ENCODE results near the gene TAF15.

The TAF15 gene

GRCh38 chr17:35817196-35817595 lies 7.9 kb downstream of the TAF15 start:
- DNase-seq (ENCODE audit: low read depth): no peak
- no peak for TF ChIP-seq CTCF (conservative IDR thresholded peaks at IDR 0.05; ENCODE audit: low read length)
- no peak overlapping the region for H3K4me3 ChIP-seq (ENCODE audit: low read length)

GRCh38 chr17:35819455-35819854 lies 10.2 kb downstream of the TAF15 start:
- no peak for DNase-seq (ENCODE audit: low read depth)
- TF ChIP-seq CTCF (conservative IDR thresholded peaks at IDR 0.05; ENCODE audit: low read length): no peak
- no peak overlapping the region for H3K4me3 ChIP-seq (ENCODE audit: low read length)

- no peak for DNase-seq (ENCODE audit: low read depth)
- H3K4me3 ChIP-seq (ENCODE audit: low read length): no peak overlapping the region
- TF ChIP-seq CTCF (conservative IDR thresholded peaks at IDR 0.05; ENCODE audit: low read length): no peak
These were observed 12.0 kb downstream of the TAF15 start for GRCh38 chr17:35821308-35821707.

GRCh38 chr17:35825206-35825605 lies 15.9 kb downstream of the TAF15 start:
- H3K4me3 ChIP-seq (ENCODE audit: low read length): no peak overlapping the region
- no peak for TF ChIP-seq CTCF (conservative IDR thresholded peaks at IDR 0.05; ENCODE audit: low read length)
- no peak for DNase-seq (ENCODE audit: low read depth)

- no peak for DNase-seq (ENCODE audit: low read depth)
- H3K4me3 ChIP-seq (ENCODE audit: low read length): no peak overlapping the region
- no peak for TF ChIP-seq CTCF (conservative IDR thresholded peaks at IDR 0.05; ENCODE audit: low read length)
These were observed 31.8 kb downstream of the TAF15 start for GRCh38 chr17:35841101-35841500.

GRCh38 chr17:35841505-35841904 lies 32.2 kb downstream of the TAF15 start:
- no peak overlapping the region for H3K4me3 ChIP-seq (ENCODE audit: low read length)
- DNase-seq (ENCODE audit: low read depth): peak; percentile 8
- no peak for TF ChIP-seq CTCF (conservative IDR thresholded peaks at IDR 0.05; ENCODE audit: low read length)

- TF ChIP-seq CTCF (conservative IDR thresholded peaks at IDR 0.05; ENCODE audit: low read length): no peak
- DNase-seq (ENCODE audit: low read depth): no peak
These were observed 33.0 kb downstream of the TAF15 start for GRCh38 chr17:35842239-35842638.

More at GRCh38 chr17:35842239-35842638, 33.0 kb downstream of the TAF15 start:
- H3K4me3 ChIP-seq (ENCODE audit: low read length): no peak overlapping the region
